Measurements from ENCODE around the gene MBNL3.

Gene MBNL3

GRCh38 chrX:132406106-132406505 is 82.7 kb downstream of the MBNL3 start:
- H3K36me3 ChIP-seq (ENCODE audit: control insufficient read depth, insufficient read depth, low read length), result no peaks in the 10 kb centered on the region
- H3K4me3 ChIP-seq (ENCODE audit: low read length), result no peak overlapping the region
- H3K4me1 ChIP-seq (ENCODE audit: control insufficient read depth, insufficient read depth, low read length), result no peaks in the 10 kb centered on the region
- H3K27me3 ChIP-seq (ENCODE audit: control insufficient read depth, insufficient read depth, low read length), result no peaks in the 10 kb centered on the region
- no peak overlapping the region for H3K9ac ChIP-seq (ENCODE audit: low read length)
- H3K27ac ChIP-seq (ENCODE audit: low read depth, low read length), result no peak overlapping the region

- H3K27ac ChIP-seq (ENCODE audit: low read depth, low read length), result no peak overlapping the region
- no peaks in the 10 kb centered on the region for H3K36me3 ChIP-seq (ENCODE audit: control insufficient read depth, insufficient read depth, low read length)
- H3K4me3 ChIP-seq (ENCODE audit: low read length), result no peak overlapping the region
Measured at GRCh38 chrX:132404266-132404665, 84.6 kb downstream of the MBNL3 start.

GRCh38 chrX:132401935-132402334 is 86.9 kb downstream of the MBNL3 start:
- no peaks in the 10 kb centered on the region for H3K4me1 ChIP-seq (ENCODE audit: control insufficient read depth, insufficient read depth, low read length)
- H3K4me3 ChIP-seq (ENCODE audit: low read length), result no peak overlapping the region
- no peaks in the 10 kb centered on the region for H3K27me3 ChIP-seq (ENCODE audit: control insufficient read depth, insufficient read depth, low read length)
- no peak overlapping the region for H3K27ac ChIP-seq (ENCODE audit: low read depth, low read length)
- H3K36me3 ChIP-seq (ENCODE audit: control insufficient read depth, insufficient read depth, low read length), result no peaks in the 10 kb centered on the region
- H3K9ac ChIP-seq (ENCODE audit: low read length), result no peak overlapping the region

More at GRCh38 chrX:132404266-132404665, 84.6 kb downstream of the MBNL3 start:
- Histone ChIP-seq H3K9ac (ENCODE audit: low read length) (no peak overlapping the region), H3K4me1 (ENCODE audit: control insufficient read depth, insufficient read depth, low read length) (no peaks in the 10 kb centered on the region), H3K27me3 (ENCODE audit: control insufficient read depth, insufficient read depth, low read length) (no peaks in the 10 kb centered on the region)

- Histone ChIP-seq H3K9ac (ENCODE audit: low read length) (no peak overlapping the region), H3K36me3 (ENCODE audit: control insufficient read depth, insufficient read depth, low read length) (no peaks in the 10 kb centered on the region), H3K4me1 (ENCODE audit: control insufficient read depth, insufficient read depth, low read length) (no peaks in the 10 kb centered on the region), H3K27ac (ENCODE audit: low read depth, low read length) (no peak overlapping the region), H3K4me3 (ENCODE audit: low read length) (no peak overlapping the region), H3K27me3 (ENCODE audit: control insufficient read depth, insufficient read depth, low read length) (no peaks in the 10 kb centered on the region)
Measured at GRCh38 chrX:132400706-132401105, 88.1 kb downstream of the MBNL3 start.

- no peak overlapping the region for H3K4me3 ChIP-seq (ENCODE audit: low read length)
- no peaks in the 10 kb centered on the region for H3K27me3 ChIP-seq (ENCODE audit: control insufficient read depth, insufficient read depth, low read length)
- H3K9ac ChIP-seq (ENCODE audit: low read length), result no peak overlapping the region
- H3K36me3 ChIP-seq (ENCODE audit: control insufficient read depth, insufficient read depth, low read length), result no peaks in the 10 kb centered on the region
- no peaks in the 10 kb centered on the region for H3K4me1 ChIP-seq (ENCODE audit: control insufficient read depth, insufficient read depth, low read length)
- no peak overlapping the region for H3K27ac ChIP-seq (ENCODE audit: low read depth, low read length)
Measured at GRCh38 chrX:132395645-132396044, 93.2 kb downstream of the MBNL3 start.

- Histone ChIP-seq H3K4me3 (ENCODE audit: low read length) (no peak overlapping the region), H3K9ac (ENCODE audit: low read length) (no peak overlapping the region), H3K36me3 (ENCODE audit: control insufficient read depth, insufficient read depth, low read length) (no peaks in the 10 kb centered on the region), H3K4me1 (ENCODE audit: control insufficient read depth, insufficient read depth, low read length) (no peaks in the 10 kb centered on the region), H3K27me3 (ENCODE audit: control insufficient read depth, insufficient read depth, low read length) (no peaks in the 10 kb centered on the region), H3K27ac (ENCODE audit: low read depth, low read length) (no peak overlapping the region)
Measured at GRCh38 chrX:132395026-132395425, 93.8 kb downstream of the MBNL3 start.

GRCh38 chrX:132394591-132394990 is 94.2 kb downstream of the MBNL3 start:
- Histone ChIP-seq H3K4me1 (ENCODE audit: control insufficient read depth, insufficient read depth, low read length) (no peaks in the 10 kb centered on the region), H3K27me3 (ENCODE audit: control insufficient read depth, insufficient read depth, low read length) (no peaks in the 10 kb centered on the region), H3K9ac (ENCODE audit: low read length) (no peak overlapping the region), H3K4me3 (ENCODE audit: low read length) (no peak overlapping the region), H3K27ac (ENCODE audit: low read depth, low read length) (no peak overlapping the region), H3K36me3 (ENCODE audit: control insufficient read depth, insufficient read depth, low read length) (no peaks in the 10 kb centered on the region)

- no peak overlapping the region for H3K27ac ChIP-seq (ENCODE audit: low read depth, low read length)
- H3K27me3 ChIP-seq (ENCODE audit: control insufficient read depth, insufficient read depth, low read length), result no peaks in the 10 kb centered on the region
- no peak overlapping the region for H3K4me3 ChIP-seq (ENCODE audit: low read length)
- no peaks in the 10 kb centered on the region for H3K36me3 ChIP-seq (ENCODE audit: control insufficient read depth, insufficient read depth, low read length)
- H3K4me1 ChIP-seq (ENCODE audit: control insufficient read depth, insufficient read depth, low read length), result no peaks in the 10 kb centered on the region
- H3K9ac ChIP-seq (ENCODE audit: low read length), result no peak overlapping the region
Measured at GRCh38 chrX:132393992-132394391, 94.8 kb downstream of the MBNL3 start.

- H3K4me3 ChIP-seq (ENCODE audit: low read length), result no peak overlapping the region
- no peaks in the 10 kb centered on the region for H3K27me3 ChIP-seq (ENCODE audit: control insufficient read depth, insufficient read depth, low read length)
- no peaks in the 10 kb centered on the region for H3K4me1 ChIP-seq (ENCODE audit: control insufficient read depth, insufficient read depth, low read length)
- H3K36me3 ChIP-seq (ENCODE audit: control insufficient read depth, insufficient read depth, low read length), result no peaks in the 10 kb centered on the region
- no peak overlapping the region for H3K27ac ChIP-seq (ENCODE audit: low read depth, low read length)
- no peak overlapping the region for H3K9ac ChIP-seq (ENCODE audit: low read length)
Measured at GRCh38 chrX:132393485-132393884, 95.4 kb downstream of the MBNL3 start.

GRCh38 chrX:132393085-132393484 is 95.8 kb downstream of the MBNL3 start:
- H3K9ac ChIP-seq (ENCODE audit: low read length), result no peak overlapping the region
- no peak overlapping the region for H3K4me3 ChIP-seq (ENCODE audit: low read length)
- H3K4me1 ChIP-seq (ENCODE audit: control insufficient read depth, insufficient read depth, low read length), result no peaks in the 10 kb centered on the region
- H3K36me3 ChIP-seq (ENCODE audit: control insufficient read depth, insufficient read depth, low read length), result no peaks in the 10 kb centered on the region
- H3K27ac ChIP-seq (ENCODE audit: low read depth, low read length), result no peak overlapping the region
- H3K27me3 ChIP-seq (ENCODE audit: control insufficient read depth, insufficient read depth, low read length), result no peaks in the 10 kb centered on the region

- Histone ChIP-seq H3K27me3 (ENCODE audit: control insufficient read depth, insufficient read depth, low read length) (no peaks in the 10 kb centered on the region), H3K4me1 (ENCODE audit: control insufficient read depth, insufficient read depth, low read length) (no peaks in the 10 kb centered on the region), H3K9ac (ENCODE audit: low read length) (no peak overlapping the region), H3K27ac (ENCODE audit: low read depth, low read length) (no peak overlapping the region), H3K36me3 (ENCODE audit: control insufficient read depth, insufficient read depth, low read length) (no peaks in the 10 kb centered on the region), H3K4me3 (ENCODE audit: low read length) (no peak overlapping the region)
Measured at GRCh38 chrX:132390792-132391191, 98.0 kb downstream of the MBNL3 start.

GRCh38 chrX:132389480-132389879 is 99.4 kb downstream of the MBNL3 start:
- Histone ChIP-seq H3K4me3 (ENCODE audit: low read length) (no peak overlapping the region), H3K27ac (ENCODE audit: low read depth, low read length) (no peak overlapping the region)

GRCh38 chrX:132388371-132388770 is 100.5 kb downstream of the MBNL3 start:
- H3K27ac ChIP-seq (ENCODE audit: low read depth, low read length), result no peak overlapping the region
- no peaks in the 10 kb centered on the region for H3K27me3 ChIP-seq (ENCODE audit: control insufficient read depth, insufficient read depth, low read length)
- H3K4me3 ChIP-seq (ENCODE audit: low read length), result no peak overlapping the region
- no peaks in the 10 kb centered on the region for H3K4me1 ChIP-seq (ENCODE audit: control insufficient read depth, insufficient read depth, low read length)
- H3K9ac ChIP-seq (ENCODE audit: low read length), result no peak overlapping the region
- H3K36me3 ChIP-seq (ENCODE audit: control insufficient read depth, insufficient read depth, low read length), result no peaks in the 10 kb centered on the region

More at GRCh38 chrX:132389480-132389879, 99.4 kb downstream of the MBNL3 start:
- Histone ChIP-seq H3K9ac (ENCODE audit: low read length) (no peak overlapping the region), H3K27me3 (ENCODE audit: control insufficient read depth, insufficient read depth, low read length) (no peaks in the 10 kb centered on the region), H3K4me1 (ENCODE audit: control insufficient read depth, insufficient read depth, low read length) (no peaks in the 10 kb centered on the region), H3K36me3 (ENCODE audit: control insufficient read depth, insufficient read depth, low read length) (no peaks in the 10 kb centered on the region)
